ENCODE measurements around the gene NAT14. TPM values are rescaled to one million over a fixed set of nuclear protein-coding genes. Genes with fewer than 3 reads are reported as not detected.

Gene NAT14
- polyA plus RNA-seq, 2 of the 4 experiments (the other 2 are of a cell fraction) = 16.8 to 50.3 TPM

- 14% methylated on average over 36 of the region's 43 CpGs for WGBS (ENCODE audit: missing lambda C conversion rate)
- peak within 1 kb of the TSS; percentile 89 for H3K4me2 ChIP-seq
- H3K4me1 ChIP-seq = peaks cover 23% of the 10 kb centered on the region
- H3K9me3 ChIP-seq = no peaks in the 10 kb centered on the region
- no peak within 1 kb of the TSS for H3K27ac ChIP-seq
- no peak for FAIRE-seq
- H3K4me3 ChIP-seq = peak within 1 kb of the TSS; percentile 35; the same call in 2 of the 3 replicates
- DNase-seq (ENCODE audit: low read depth in 1 of 2, low spot score in 1 of 2) = peak in 1 of 2 experiments; percentile 72
- POLR2A ChIA-PET = interaction anchor here (1.0 kb wide), 1 partner anchor 181 kb away, joined by 4 read pairs; the partner anchor contains the start of gene ZNF784
- TF ChIP-seq RARB (CRISPR knock-in tag; IDR thresholded peaks at IDR 0.05) (no peak), ATOH8 (CRISPR knock-in tag; IDR thresholded peaks at IDR 0.05; ENCODE audit: low read depth) (no peak), HES2 (IDR thresholded peaks at IDR 0.05) (no peak), JUNB (IDR thresholded peaks at IDR 0.05) (no peak), PHF8 (IDR thresholded peaks at IDR 0.05; ENCODE audit: borderline replicate concordance, low read depth) (no peak), POLR2AphosphoS2 (conservative IDR thresholded peaks at IDR 0.05; ENCODE audit: low read length) (no peak), MAZ (IDR thresholded peaks at IDR 0.05; ENCODE audit: borderline replicate concordance, low read depth, low read length) (no peak), ELK1 (IDR thresholded peaks at IDR 0.05; ENCODE audit: low read depth, low read length) (no peak)
- peak; percentile 15 to 43; a peak in 4 of 6 replicates for ATAC-seq
- CTCF ChIA-PET = interaction anchor here (0.5 to 4.7 kb wide), 12 partner anchors 10 to 303 kb away, joined by 3 to 31 read pairs (median 4); partner anchors contain the start of gene KMT5C
These were observed 41.8 kb upstream of the NAT14 start, which contains the start of gene SHISA7 for GRCh38 chr19:55443045-55443823. TSS of gene SHISA7 (minus strand) at chr19:55443300. CDS start at chr19:55442863, 437 bp downstream.

- peak in 1 of 2 experiments; percentile 1; a peak in 2 of 6 replicates for ATAC-seq
- DNase-seq (ENCODE audit: low read depth in 1 of 2, low spot score in 1 of 2) = no peak
- CTCF ChIA-PET = interaction anchor here (0.5 to 4.7 kb wide), 12 partner anchors 10 to 490 kb away, joined by 3 to 31 read pairs (median 4); partner anchors contain the start of gene KMT5C
- TF ChIP-seq NPAS2 (CRISPR knock-in tag; IDR thresholded peaks at IDR 0.05; ENCODE audit: borderline replicate concordance) (no peak), RNF2 (IDR thresholded peaks at IDR 0.05; ENCODE audit: borderline replicate concordance, low read depth) (no peak), CBX2 (IDR thresholded peaks at IDR 0.05; ENCODE audit: borderline replicate concordance, low read depth) (no peak), CBX8 (IDR thresholded peaks at IDR 0.05) (no peak), REST (IDR thresholded peaks at IDR 0.05) (no peak), TFCP2L1 (CRISPR knock-in tag; IDR thresholded peaks at IDR 0.05) (no peak), SMC3 (IDR thresholded peaks at IDR 0.05) (no peak)
- Histone ChIP-seq H3K27ac (no peak overlapping the region), H3K9me3 (no peaks in the 10 kb centered on the region), H3K4me1 (peaks cover 23% of the 10 kb centered on the region), H3K4me3 (no peak overlapping the region), H3K4me2 (no peak overlapping the region)
- WGBS (ENCODE audit: missing lambda C conversion rate) = 32% methylated on average over 18 of the region's 18 CpGs
- POLR2A ChIA-PET = interaction anchor here (1.0 kb wide), 1 partner anchor 181 kb away, joined by 4 read pairs; the partner anchor contains the start of gene ZNF784
- no peak for FAIRE-seq
These were observed 41.0 kb upstream of the NAT14 start for GRCh38 chr19:55443824-55444480.
